HCT116 (cell line): ENCODE results near the gene PTPRS. TPM values are rescaled to one million over a fixed set of nuclear protein-coding genes. Genes with fewer than 3 reads are reported as not detected.

Experiments used
- ATAC-seq: fragments of 200-7000 bp; cut with Tn5 transposase; 2 replicates; pipeline ENCODE4 v1.9.1; 2020; ENCODE audit warnings: mild to moderate bottlenecking, moderate library complexity
- BruUV-seq: library from RNA; stranded (reverse); fragments of 400-500 nt; replicated peaks from 2 replicates; lab custom pipeline; 2021; lab: Mats Ljungman, UMichigan
- CTCF ChIA-PET: fragments of 300-600 bp; sonication (Branson Sonifier 250); formaldehyde crosslinking; loops from one replicate; lab custom pipeline; 2021; ENCODE audit warnings: antibody characterized with exemption; lab: Charles Lee
- POLR2A ChIA-PET: fragments of 300-600, 350-600 bp; sonication (Branson Sonifier 250); formaldehyde crosslinking; loops from one replicate; lab custom pipeline; 2021; ENCODE audit warnings: antibody characterized with exemption; lab: Charles Lee
- RAD21 ChIA-PET, 2 experiments: fragments of 300-600 bp; sonication (Branson Sonifier 250); formaldehyde crosslinking; loops; one replicate each; lab custom pipeline; 2023; ENCODE audit warnings: low total read pairs in 2 of 2; ENCODE audit not compliant: uncharacterized antibody in 2 of 2, unreplicated experiment in 2 of 2, low non-redundant PET in 1 of 2; lab: Charles Lee
- DNase-seq: peaks from one replicate; pipeline ENCODE4 v3.0.0-alpha.2; 2010; ENCODE audit warnings: low read depth, low spot score
- H2AFZ ChIP-seq: fragments of 200-600 bp; shearing (Covaris generic), sonication (generic); 2 replicates; pipeline ENCODE4 v1.6.1; 2017; ENCODE audit warnings: low read depth, mixed run types, mixed read lengths, antibody characterized with exemption, low read length; ENCODE audit not compliant: poor library complexity, severe bottlenecking
- H3K27ac ChIP-seq: 2 replicates; pipeline ENCODE4 v1.5.1; 2012; ENCODE audit warnings: low read depth, low read length
- H3K27me3 ChIP-seq: fragments of 200-600 bp; sonication (generic); 2 replicates; pipeline ENCODE4 v1.6.1; 2016; ENCODE audit warnings: mixed run types, low read length, mixed read lengths; ENCODE audit not compliant: insufficient read depth
- H3K36me3 ChIP-seq, 2 experiments: fragments of 200-500 bp in 1 of 2; fragments of 200-600 bp in 1 of 2; sonication (Bioruptor generic) in 1 of 2; sonication (generic) in 1 of 2; 2 replicates each; pipeline versions ENCODE4 v1.5.1 to v1.6.1; 2014 to 2016; ENCODE audit warnings: low read length in 2 of 2, inconsistent platforms in 1 of 2, mixed read lengths in 1 of 2, mixed run types in 1 of 2; ENCODE audit not compliant: insufficient read depth in 2 of 2, control insufficient read depth in 1 of 2
- H3K4me1 ChIP-seq, 2 experiments: fragments of 200-600 bp in 1 of 2; sonication (generic) in 1 of 2; 2 replicates each; pipeline versions ENCODE4 v1.5.1 to v1.6.1; 2012 to 2017; ENCODE audit warnings: low read length in 2 of 2, inconsistent platforms in 1 of 2, mild to moderate bottlenecking in 1 of 2, mixed read lengths in 1 of 2, mixed run types in 1 of 2, moderate library complexity in 1 of 2; ENCODE audit not compliant: insufficient read depth in 2 of 2, control insufficient read depth in 1 of 2
- H3K4me2 ChIP-seq: fragments of 200-600 bp; sonication (generic); 2 replicates; pipeline ENCODE4 v1.6.1; 2017; ENCODE audit warnings: mixed run types, low read length, mixed read lengths
- H3K4me3 ChIP-seq, 2 experiments: fragments of 200-600 bp in 1 of 2; sonication (generic) in 1 of 2; replicated peaks in 1 of 2; 2 replicates each; pipeline ENCODE4 v1.5.1; 2011 to 2016; ENCODE audit warnings: low read length in 2 of 2, control low read depth in 1 of 2, low read depth in 1 of 2, mild to moderate bottlenecking in 1 of 2, mixed read lengths in 1 of 2, mixed run types in 1 of 2
- H3K79me2 ChIP-seq: fragments of 200-600 bp; sonication (generic); 2 replicates; pipeline ENCODE4 v1.6.1; 2017; ENCODE audit warnings: mild to moderate bottlenecking, mixed run types, low read length, moderate library complexity, mixed read lengths; ENCODE audit not compliant: insufficient read depth
- H3K9ac ChIP-seq: fragments of 200-600 bp; sonication (generic); 2 replicates; pipeline ENCODE4 v1.6.1; 2016; ENCODE audit warnings: low read length, mixed read lengths
- H3K9me2 ChIP-seq: fragments of 200-600 bp; sonication (generic), shearing (Covaris generic); 2 replicates; pipeline ENCODE4 v1.6.1; 2017; ENCODE audit warnings: mixed run types, mild to moderate bottlenecking, moderate library complexity; ENCODE audit not compliant: insufficient read depth
- H3K9me3 ChIP-seq, 2 experiments: fragments of 200-500 bp in 1 of 2; fragments of 200-600 bp in 1 of 2; sonication (Bioruptor generic) in 1 of 2; sonication (generic) in 1 of 2; 2 replicates each; pipeline ENCODE4 v1.6.1; 2014 to 2017; ENCODE audit warnings: low read length in 2 of 2, mixed read lengths in 2 of 2, inconsistent platforms in 1 of 2, low read depth in 1 of 2, mild to moderate bottlenecking in 1 of 2, mixed run types in 1 of 2, moderate library complexity in 1 of 2; ENCODE audit not compliant: control insufficient read depth in 1 of 2, insufficient read depth in 1 of 2
- H4K20me1 ChIP-seq: fragments of 200-600 bp; sonication (generic), shearing (Covaris generic); 2 replicates; pipeline ENCODE4 v1.6.1; 2017; ENCODE audit warnings: mixed run types, mild to moderate bottlenecking, moderate library complexity; ENCODE audit not compliant: insufficient read depth
- ATF3 ChIP-seq: IDR thresholded peaks from 2 replicates; pipeline ENCODE4 v1.6.1; 2012
- CBX3 ChIP-seq: IDR thresholded peaks from 2 replicates; pipeline ENCODE4 v1.6.1; 2012; ENCODE audit warnings: low read depth
- CEBPB ChIP-seq: IDR thresholded peaks from 2 replicates; pipeline ENCODE4 v1.6.1; 2012; ENCODE audit warnings: low read depth
- ELF1 ChIP-seq: IDR thresholded peaks from 2 replicates; pipeline ENCODE4 v1.6.1; 2012; ENCODE audit warnings: low read depth, borderline replicate concordance
- EZH2phosphoT487 ChIP-seq: fragments of 200-600 bp; IDR thresholded peaks from 2 replicates; pipeline ENCODE4 v1.6.1; 2018; ENCODE audit warnings: antibody characterized with exemption, borderline replicate concordance
- JUND ChIP-seq: IDR thresholded peaks from 2 replicates; pipeline ENCODE4 v1.6.1; 2012
- POLR2A ChIP-seq: IDR thresholded peaks from 2 replicates; pipeline ENCODE4 v1.7.0; 2011; ENCODE audit warnings: borderline replicate concordance; ENCODE audit not compliant: insufficient read depth, insufficient read length; ENCODE audit errors: extremely low read depth
- POLR2AphosphoS5 ChIP-seq: IDR thresholded peaks from 2 replicates; pipeline ENCODE4 v1.6.1; 2011; ENCODE audit warnings: mild to moderate bottlenecking, low read depth, low read length, moderate library complexity
- RAD21 ChIP-seq: IDR thresholded peaks from 2 replicates; pipeline ENCODE4 v1.6.1; 2012; ENCODE audit warnings: low read depth, mild to moderate bottlenecking
- SP1 ChIP-seq: IDR thresholded peaks from 2 replicates; pipeline ENCODE4 v1.6.1; 2012; ENCODE audit warnings: low read depth
- TCF7L2 ChIP-seq: IDR thresholded peaks from 2 replicates; pipeline ENCODE4 v1.7.0; 2011; ENCODE audit warnings: borderline replicate concordance, inconsistent platforms; ENCODE audit not compliant: insufficient read depth, insufficient read length; ENCODE audit errors: extremely low read depth
- YY1 ChIP-seq: IDR thresholded peaks from 2 replicates; pipeline ENCODE4 v1.6.1; 2011; ENCODE audit warnings: low read length, low read depth, moderate library complexity, mild to moderate bottlenecking; ENCODE audit not compliant: insufficient replicate concordance; ENCODE audit errors: extremely low read depth
- intact Hi-C: fragments of 100-400 bp; cut with micrococcal nuclease; formaldehyde crosslinking; loops from 2 replicates; pipeline ENCODE4 v1.10.0; 2022
- total RNA-seq: library from RNA; stranded (reverse); gene quantifications from one replicate; pipeline ENCODE4 v1.2.1, GENCODE V29; 2021; ENCODE audit not compliant: unreplicated experiment
- TF ChIP-seq, protein P1 (sequence below), 3 experiments: fragments of 200-600 bp in 1 of 3; sonication (generic) in 1 of 3; IDR thresholded peaks in 2 of 3; conservative IDR thresholded peaks in 1 of 3; 2 replicates each; pipeline ENCODE4 v1.5.1; 2012 to 2017; ENCODE audit warnings: low read depth in 2 of 3, low read length in 2 of 3, antibody characterized with exemption in 1 of 3, borderline replicate concordance in 1 of 3, control low read depth in 1 of 3, mild to moderate bottlenecking in 1 of 3, mixed read lengths in 1 of 3, mixed run types in 1 of 3, moderate library complexity in 1 of 3; ENCODE audit not compliant: insufficient read depth in 1 of 3
- TF ChIP-seq, protein P2 (sequence below): IDR thresholded peaks from 2 replicates; pipeline ENCODE4 v1.6.1; 2012; ENCODE audit warnings: low read depth

The PTPRS gene
- total RNA-seq, 1 experiment from 2014 or later: 123 TPM

DNA sequence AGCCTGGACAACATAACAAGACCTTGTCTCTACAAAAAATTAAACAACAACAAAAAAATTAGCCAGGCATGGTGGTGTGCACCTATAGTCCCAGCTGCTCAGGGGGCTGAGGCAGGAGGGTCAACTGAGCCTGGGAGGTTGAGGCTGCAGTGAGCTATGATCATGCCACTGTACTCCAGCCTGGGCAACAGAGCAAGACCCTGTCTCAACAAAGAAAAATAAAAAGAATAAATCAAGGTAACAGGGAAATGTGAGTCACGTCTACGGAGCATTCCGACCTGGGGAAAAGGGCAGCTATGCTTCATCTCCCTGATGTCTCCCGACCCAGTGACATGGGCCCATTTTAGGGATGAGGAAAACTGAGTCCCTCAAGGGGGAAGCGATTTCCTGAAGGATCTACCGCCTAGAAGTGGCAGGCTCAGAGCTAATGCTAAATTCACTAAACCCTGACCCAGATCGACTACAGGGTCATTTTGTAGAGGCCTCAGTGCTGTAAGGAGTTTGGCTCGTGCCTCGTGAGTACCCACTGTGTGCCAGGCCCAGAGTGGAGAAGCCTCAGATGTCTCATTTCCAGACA, 19.5 kb downstream of the PTPRS start:
- H3K9ac ChIP-seq: no peak overlapping the region
- TF ChIP-seq, protein P1, sequence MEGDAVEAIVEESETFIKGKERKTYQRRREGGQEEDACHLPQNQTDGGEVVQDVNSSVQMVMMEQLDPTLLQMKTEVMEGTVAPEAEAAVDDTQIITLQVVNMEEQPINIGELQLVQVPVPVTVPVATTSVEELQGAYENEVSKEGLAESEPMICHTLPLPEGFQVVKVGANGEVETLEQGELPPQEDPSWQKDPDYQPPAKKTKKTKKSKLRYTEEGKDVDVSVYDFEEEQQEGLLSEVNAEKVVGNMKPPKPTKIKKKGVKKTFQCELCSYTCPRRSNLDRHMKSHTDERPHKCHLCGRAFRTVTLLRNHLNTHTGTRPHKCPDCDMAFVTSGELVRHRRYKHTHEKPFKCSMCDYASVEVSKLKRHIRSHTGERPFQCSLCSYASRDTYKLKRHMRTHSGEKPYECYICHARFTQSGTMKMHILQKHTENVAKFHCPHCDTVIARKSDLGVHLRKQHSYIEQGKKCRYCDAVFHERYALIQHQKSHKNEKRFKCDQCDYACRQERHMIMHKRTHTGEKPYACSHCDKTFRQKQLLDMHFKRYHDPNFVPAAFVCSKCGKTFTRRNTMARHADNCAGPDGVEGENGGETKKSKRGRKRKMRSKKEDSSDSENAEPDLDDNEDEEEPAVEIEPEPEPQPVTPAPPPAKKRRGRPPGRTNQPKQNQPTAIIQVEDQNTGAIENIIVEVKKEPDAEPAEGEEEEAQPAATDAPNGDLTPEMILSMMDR (IDR thresholded peaks at IDR 0.05 in 2 of 3, conservative IDR thresholded peaks at IDR 0.05 in 1 of 3; ENCODE audit: borderline replicate concordance in 1 of 3, insufficient read depth in 1 of 3, low read depth in 2 of 3, low read length in 2 of 3): no peak
- no peak for TF ChIP-seq POLR2A
- TF ChIP-seq ATF3: no peak
- TF ChIP-seq CBX3: no peak
- TF ChIP-seq EZH2phosphoT487: no peak
- no peak for TF ChIP-seq POLR2AphosphoS5
- TF ChIP-seq, protein P2, sequence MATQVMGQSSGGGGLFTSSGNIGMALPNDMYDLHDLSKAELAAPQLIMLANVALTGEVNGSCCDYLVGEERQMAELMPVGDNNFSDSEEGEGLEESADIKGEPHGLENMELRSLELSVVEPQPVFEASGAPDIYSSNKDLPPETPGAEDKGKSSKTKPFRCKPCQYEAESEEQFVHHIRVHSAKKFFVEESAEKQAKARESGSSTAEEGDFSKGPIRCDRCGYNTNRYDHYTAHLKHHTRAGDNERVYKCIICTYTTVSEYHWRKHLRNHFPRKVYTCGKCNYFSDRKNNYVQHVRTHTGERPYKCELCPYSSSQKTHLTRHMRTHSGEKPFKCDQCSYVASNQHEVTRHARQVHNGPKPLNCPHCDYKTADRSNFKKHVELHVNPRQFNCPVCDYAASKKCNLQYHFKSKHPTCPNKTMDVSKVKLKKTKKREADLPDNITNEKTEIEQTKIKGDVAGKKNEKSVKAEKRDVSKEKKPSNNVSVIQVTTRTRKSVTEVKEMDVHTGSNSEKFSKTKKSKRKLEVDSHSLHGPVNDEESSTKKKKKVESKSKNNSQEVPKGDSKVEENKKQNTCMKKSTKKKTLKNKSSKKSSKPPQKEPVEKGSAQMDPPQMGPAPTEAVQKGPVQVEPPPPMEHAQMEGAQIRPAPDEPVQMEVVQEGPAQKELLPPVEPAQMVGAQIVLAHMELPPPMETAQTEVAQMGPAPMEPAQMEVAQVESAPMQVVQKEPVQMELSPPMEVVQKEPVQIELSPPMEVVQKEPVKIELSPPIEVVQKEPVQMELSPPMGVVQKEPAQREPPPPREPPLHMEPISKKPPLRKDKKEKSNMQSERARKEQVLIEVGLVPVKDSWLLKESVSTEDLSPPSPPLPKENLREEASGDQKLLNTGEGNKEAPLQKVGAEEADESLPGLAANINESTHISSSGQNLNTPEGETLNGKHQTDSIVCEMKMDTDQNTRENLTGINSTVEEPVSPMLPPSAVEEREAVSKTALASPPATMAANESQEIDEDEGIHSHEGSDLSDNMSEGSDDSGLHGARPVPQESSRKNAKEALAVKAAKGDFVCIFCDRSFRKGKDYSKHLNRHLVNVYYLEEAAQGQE: no peak
- no peak for TF ChIP-seq CEBPB
- no peak for TF ChIP-seq SP1
- TF ChIP-seq ELF1: no peak
- TF ChIP-seq JUND: no peak
- TF ChIP-seq TCF7L2: no peak
- TF ChIP-seq RAD21: no peak
- no peak for TF ChIP-seq YY1
- TF ChIP-seq, all 23 proteins: peak for 0
- H4K20me1 ChIP-seq: no peaks in the 10 kb centered on the region
- H3K27me3 ChIP-seq: no peaks in the 10 kb centered on the region
- H2AFZ ChIP-seq: no peak overlapping the region
- no peaks in the 10 kb centered on the region for H3K9me3 ChIP-seq
- intact Hi-C loops: no loop called here
- CTCF ChIA-PET: no interaction called here
- DNase-seq (no peak), ATAC-seq (no peak)
- no peaks in the 10 kb centered on the region for H3K4me1 ChIP-seq
- RAD21 ChIA-PET: no interaction called here
- no peak overlapping the region for H3K4me3 ChIP-seq
- POLR2A ChIA-PET: interaction anchor here (0.9 kb wide), 1 partner anchor 12 kb away, joined by 3 read pairs; no protein-coding TSS in a partner anchor
- no peaks in the 10 kb centered on the region for H3K9me2 ChIP-seq
- no peaks in the 10 kb centered on the region for H3K36me3 ChIP-seq
- H3K79me2 ChIP-seq: peaks cover 5% of the 10 kb centered on the region; the same call in 1 of the 2 replicates
- H3K4me2 ChIP-seq: no peak overlapping the region
- BruUV-seq: no TSS peak
- no peak overlapping the region for H3K27ac ChIP-seq
